GM12872 (cell line): Measurements from ENCODE around the gene SP1.

Experiments
- CTCF ChIP-seq: IDR thresholded peaks from 3 replicates; pipeline ENCODE4 v1.5.1; 2011; ENCODE audit warnings: low read depth, mild to moderate bottlenecking, low read length, moderate library complexity; ENCODE audit not compliant: insufficient read depth

The SP1 gene

GRCh38 chr12:53380104-53380793 lies at the start of gene SP1:
SP1 (plus strand) TSS chr12:53380176; CDS start chr12:53380292, 116 bp downstream.
- TF ChIP-seq CTCF, result no peak

GRCh38 chr12:53330671-53331070 lies 49.3 kb upstream of the SP1 start:
- TF ChIP-seq CTCF, result no peak

GRCh38 chr12:53332744-53333143 lies 47.2 kb upstream of the SP1 start:
- TF ChIP-seq CTCF, result no peak

GRCh38 chr12:53333289-53333688 lies 46.7 kb upstream of the SP1 start:
- TF ChIP-seq CTCF, result no peak

- no peak for TF ChIP-seq CTCF
Observed at GRCh38 chr12:53333845-53334244, 46.1 kb upstream of the SP1 start.

GRCh38 chr12:53334822-53335221 lies 45.2 kb upstream of the SP1 start:
- no peak for TF ChIP-seq CTCF

GRCh38 chr12:53336181-53336681 lies 43.7 kb upstream of the SP1 start, which contains the start of gene SP7:
SP7 (minus strand) TSS chr12:53336354; CDS start chr12:53335646, 708 bp downstream.
- no peak for TF ChIP-seq CTCF
